ENCODE results near the gene NKX2-1. TPM values are rescaled to one million over a fixed set of nuclear protein-coding genes. Genes with fewer than 3 reads are reported as not detected.

The NKX2-1 gene
- total and polyA plus RNA-seq, 2 donors (not counting 3 experiments of a cell fraction or from before 2014, with no cell fraction given), result not detected

- no peaks in the 10 kb centered on the region for H3K36me3 ChIP-seq (ENCODE audit: control insufficient read depth in 2 of 2, extremely low read depth in 1 of 2, insufficient read depth in 2 of 2, low read length in 2 of 2)
- H3K4me3 ChIP-seq (replicated peaks in 1 of 3; ENCODE audit: insufficient read depth in 1 of 3, low read depth in 1 of 3, low read length in 3 of 3), result no peak overlapping the region
- intact Hi-C loops (cut with micrococcal nuclease), result loop anchor here (5.0 kb wide), 1 partner anchor 133 kb away; no protein-coding TSS in a partner anchor
- ChIA-PET POLR2A (no interaction called here), CTCF (interaction anchor here (1.1 to 3.0 kb wide), 5 partner anchors 8 to 455 kb away, joined by 4 to 12 read pairs (median 8); no protein-coding TSS in a partner anchor)
- H3K9ac ChIP-seq (replicated peaks; ENCODE audit: extremely low read depth, insufficient read depth, low read length), result no peak overlapping the region
- H3K9me1 ChIP-seq (replicated peaks; ENCODE audit: control insufficient read depth, extremely low read depth, insufficient read depth, low read length), result no peaks in the 10 kb centered on the region
- FAIRE-seq (no peak), DNase-seq (ENCODE audit: low read depth, low spot score) (no peak)
- no peak overlapping the region for H2AFZ ChIP-seq (ENCODE audit: low read depth, low read length)
- no peaks in the 10 kb centered on the region for H3K9me3 ChIP-seq (replicated peaks; ENCODE audit: control insufficient read depth, insufficient read depth, low read length)
- TF ChIP-seq CTCF (IDR thresholded peaks at IDR 0.05; ENCODE audit: extremely low read depth in 1 of 2, insufficient read depth in 1 of 2, low read depth in 1 of 2, low read length in 2 of 2) (peak; percentile 6 to 10), POLR2A (IDR thresholded peaks at IDR 0.05; ENCODE audit: low read depth, low read length) (no peak)
- H3K4me2 ChIP-seq (ENCODE audit: insufficient read depth, low read length), result no peak overlapping the region
- no peak overlapping the region for H3K27ac ChIP-seq (ENCODE audit: insufficient read depth, low read depth, low read length)
- no peaks in the 10 kb centered on the region for H3K79me2 ChIP-seq (ENCODE audit: control insufficient read depth, insufficient read depth, low read length)
- no TSS peak for BruUV-seq (replicated peaks)
- dilution Hi-C loops (cut with MboI; ENCODE audit: extremely low pct_ligation_motif_present, low sequenced_read_pairs), result no loop called here
- H3K27me3 ChIP-seq (ENCODE audit: control insufficient read depth in 2 of 2, insufficient read depth in 2 of 2, low read length in 2 of 2), result peaks cover 74 to 80% of the 10 kb centered on the region in 2 experiments
- H3K4me1 ChIP-seq (ENCODE audit: control insufficient read depth, extremely low read depth, insufficient read depth, low read length), result peaks cover 6% of the 10 kb centered on the region
- no peaks in the 10 kb centered on the region for H4K20me1 ChIP-seq (replicated peaks; ENCODE audit: control insufficient read depth, extremely low read depth, insufficient read depth, low read length)
Observed at GRCh38 chr14:36524220-36524837, 4.3 kb upstream of the NKX2-1 start.

GRCh38 chr14:36522972-36523715, 3.1 kb upstream of the NKX2-1 start:
- POLR2A ChIA-PET, result no interaction called here
- no peak overlapping the region for H3K4me3 ChIP-seq (replicated peaks in 1 of 3; ENCODE audit: insufficient read depth in 1 of 3, low read depth in 1 of 3, low read length in 3 of 3)
- no peaks in the 10 kb centered on the region for H3K9me3 ChIP-seq (replicated peaks; ENCODE audit: control insufficient read depth, insufficient read depth, low read length)
- CTCF ChIA-PET, result no interaction called here
- FAIRE-seq (no peak), DNase-seq (ENCODE audit: low read depth, low spot score) (no peak)
- H2AFZ ChIP-seq (ENCODE audit: low read depth, low read length), result no peak overlapping the region
- BruUV-seq (replicated peaks), result no TSS peak
- peaks cover 6% of the 10 kb centered on the region for H3K4me1 ChIP-seq (ENCODE audit: control insufficient read depth, extremely low read depth, insufficient read depth, low read length)
- peaks cover 86 to 87% of the 10 kb centered on the region in 2 experiments for H3K27me3 ChIP-seq (ENCODE audit: control insufficient read depth in 2 of 2, insufficient read depth in 2 of 2, low read length in 2 of 2)
- intact Hi-C loops (cut with micrococcal nuclease), result loop anchor here (5.0 kb wide), 1 partner anchor 134 kb away; no protein-coding TSS in a partner anchor
- dilution Hi-C loops (cut with MboI; ENCODE audit: extremely low pct_ligation_motif_present, low sequenced_read_pairs), result no loop called here
- TF ChIP-seq CTCF (IDR thresholded peaks at IDR 0.05; ENCODE audit: extremely low read depth in 1 of 2, insufficient read depth in 1 of 2, low read depth in 1 of 2, low read length in 2 of 2) (no peak), POLR2AphosphoS5 (IDR thresholded peaks at IDR 0.05; ENCODE audit: insufficient read depth, low read depth, low read length) (no peak), POLR2A (IDR thresholded peaks at IDR 0.05; ENCODE audit: low read depth, low read length) (no peak), MYC (IDR thresholded peaks at IDR 0.05; ENCODE audit: low read depth, low read length) (no peak), FOS (IDR thresholded peaks at IDR 0.05; ENCODE audit: borderline replicate concordance, insufficient read depth, low read length) (no peak), EZH2 (IDR thresholded peaks at IDR 0.05; ENCODE audit: borderline replicate concordance, low read depth, low read length, severe bottlenecking) (peak; percentile 32)
- H3K79me2 ChIP-seq (ENCODE audit: control insufficient read depth, insufficient read depth, low read length), result no peaks in the 10 kb centered on the region
- no peak overlapping the region for H3K9ac ChIP-seq (replicated peaks; ENCODE audit: extremely low read depth, insufficient read depth, low read length)
- no peak overlapping the region for H3K4me2 ChIP-seq (ENCODE audit: insufficient read depth, low read length)
- no peaks in the 10 kb centered on the region for H4K20me1 ChIP-seq (replicated peaks; ENCODE audit: control insufficient read depth, extremely low read depth, insufficient read depth, low read length)
- H3K27ac ChIP-seq (ENCODE audit: insufficient read depth, low read depth, low read length), result no peak overlapping the region
- no peaks in the 10 kb centered on the region for H3K9me1 ChIP-seq (replicated peaks; ENCODE audit: control insufficient read depth, extremely low read depth, insufficient read depth, low read length)
- no peaks in the 10 kb centered on the region for H3K36me3 ChIP-seq (ENCODE audit: control insufficient read depth in 2 of 2, extremely low read depth in 1 of 2, insufficient read depth in 2 of 2, low read length in 2 of 2)
